Osteocyte (in vitro differentiated cells): ENCODE measurements around the gene NRCAM. TPM values are rescaled to one million over a fixed set of nuclear protein-coding genes. Genes with fewer than 3 reads are reported as not detected.
"Not testable (repeated sequence)": the region's sequence is repeated elsewhere in the genome, so short reads cannot be mapped to it uniquely, and the experiment has no call there.

Experiments
- DNase-seq: peaks from one replicate; pipeline ENCODE4 v3.0.0; 2021; ENCODE audit warnings: mixed read lengths; ENCODE audit not compliant: unreplicated experiment; ENCODE audit errors: extremely low spot score
- H3K27ac Mint-ChIP-seq: one replicate; pipeline ENCODE4 v1.8.0; 2021; ENCODE audit warnings: mild to moderate bottlenecking, mixed read lengths; ENCODE audit not compliant: unreplicated experiment
- H3K27me3 Mint-ChIP-seq: one replicate; pipeline ENCODE4 v1.8.0; 2021; ENCODE audit warnings: mixed read lengths; ENCODE audit not compliant: unreplicated experiment
- H3K36me3 Mint-ChIP-seq: one replicate; pipeline ENCODE4 v1.8.0; 2021; ENCODE audit warnings: mixed read lengths; ENCODE audit not compliant: unreplicated experiment
- H3K4me1 Mint-ChIP-seq: one replicate; pipeline ENCODE4 v1.8.0; 2021; ENCODE audit warnings: mixed read lengths; ENCODE audit not compliant: unreplicated experiment
- H3K4me3 Mint-ChIP-seq: one replicate; pipeline ENCODE4 v1.8.0; 2021; ENCODE audit warnings: mild to moderate bottlenecking, moderate library complexity, mixed read lengths; ENCODE audit not compliant: unreplicated experiment
- H3K9me3 Mint-ChIP-seq: one replicate; pipeline ENCODE4 v1.8.0; 2021; ENCODE audit warnings: mixed read lengths; ENCODE audit not compliant: unreplicated experiment
- CTCF ChIP-seq: fragments of 200-600 bp; sonication (generic); IDR thresholded peaks from 2 replicates; pipeline ENCODE4 v1.5.0; 2021; ENCODE audit warnings: antibody characterized with exemption, mild to moderate bottlenecking, moderate library complexity
- total RNA-seq: library from RNA; stranded (reverse); gene quantifications from 2 replicates; pipeline ENCODE4 v1.2.1, GENCODE V29; 2021

NRCAM gene
- total RNA-seq, 1 donor from 2014 or later, result 81.8 TPM

- H3K27ac Mint-ChIP-seq, result no peak overlapping the region
- no peak for TF ChIP-seq CTCF
- H3K27me3 Mint-ChIP-seq, result peaks cover 5% of the 10 kb centered on the region
- no peak for DNase-seq
- H3K4me3 Mint-ChIP-seq, result no peak overlapping the region
- no peaks in the 10 kb centered on the region for H3K9me3 Mint-ChIP-seq
- H3K4me1 Mint-ChIP-seq, result no peaks in the 10 kb centered on the region
- peaks cover 17% of the 10 kb centered on the region for H3K36me3 Mint-ChIP-seq
Measured at GRCh38 chr7:108468246-108468645, 12.0 kb upstream of the NRCAM start.

DNA sequence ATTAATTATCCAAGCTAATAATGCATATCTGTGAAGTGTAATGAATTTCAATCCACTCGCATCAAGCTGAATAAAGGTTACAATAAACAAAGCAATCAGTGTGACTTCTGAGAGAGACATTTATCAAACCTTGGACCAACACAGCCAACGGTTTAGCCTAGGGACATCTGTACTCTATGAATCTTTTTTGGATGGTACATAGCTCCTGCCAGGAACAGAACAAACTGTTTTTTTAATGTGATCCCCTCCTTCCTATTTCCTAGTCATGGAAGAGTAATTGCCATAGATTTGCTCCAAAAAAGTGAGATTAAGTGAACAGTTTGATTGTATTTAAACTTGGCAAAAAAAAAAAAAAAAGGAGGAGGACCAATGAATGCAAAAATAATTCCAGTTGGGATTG is 11.2 kb upstream of the NRCAM start:
- Mint-ChIP-seq H3K4me1 (no peaks in the 10 kb centered on the region), H3K27ac (no peak overlapping the region)
- no peak for TF ChIP-seq CTCF

GRCh38 chr7:108466322-108466721 is 10.1 kb upstream of the NRCAM start:
- H3K27ac Mint-ChIP-seq, H3K27me3 Mint-ChIP-seq, H3K36me3 Mint-ChIP-seq, H3K9me3 Mint-ChIP-seq, H3K4me1 Mint-ChIP-seq, DNase-seq, H3K4me3 Mint-ChIP-seq: not testable (repeated sequence)

More for the DNA sequence above, 11.2 kb upstream of the NRCAM start:
- DNase-seq, result no peak
- Mint-ChIP-seq H3K4me3 (no peak overlapping the region), H3K27me3 (peaks cover 5% of the 10 kb centered on the region), H3K9me3 (no peaks in the 10 kb centered on the region), H3K36me3 (peaks cover 10% of the 10 kb centered on the region)

DNA sequence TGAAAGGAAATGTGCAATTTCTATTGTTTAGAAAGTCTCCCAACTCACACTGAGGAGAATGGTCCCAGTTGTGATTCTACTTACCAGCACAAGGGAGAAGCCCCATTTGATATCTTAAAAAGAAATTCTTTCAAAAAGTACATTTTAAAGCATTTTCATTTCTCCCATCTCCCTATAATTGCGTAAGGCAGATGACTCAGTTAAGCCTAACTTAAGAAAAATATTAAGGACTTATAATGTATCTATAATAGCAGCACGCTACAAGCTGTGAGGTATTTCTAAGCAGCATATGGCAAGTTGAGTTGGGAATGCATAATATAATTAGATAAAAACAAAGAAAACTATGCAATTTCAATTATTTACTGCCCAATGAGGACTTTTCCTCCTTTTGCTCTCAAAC is 8.5 kb upstream of the NRCAM start:
- H3K4me3 Mint-ChIP-seq, result no peak overlapping the region
- TF ChIP-seq CTCF, result no peak
- DNase-seq, result no peak
- peaks cover 2% of the 10 kb centered on the region for H3K4me1 Mint-ChIP-seq
- H3K27me3 Mint-ChIP-seq, result peaks cover 5% of the 10 kb centered on the region
- H3K9me3 Mint-ChIP-seq, result no peaks in the 10 kb centered on the region
- H3K27ac Mint-ChIP-seq, result no peak overlapping the region
- H3K36me3 Mint-ChIP-seq, result no peaks in the 10 kb centered on the region

DNA sequence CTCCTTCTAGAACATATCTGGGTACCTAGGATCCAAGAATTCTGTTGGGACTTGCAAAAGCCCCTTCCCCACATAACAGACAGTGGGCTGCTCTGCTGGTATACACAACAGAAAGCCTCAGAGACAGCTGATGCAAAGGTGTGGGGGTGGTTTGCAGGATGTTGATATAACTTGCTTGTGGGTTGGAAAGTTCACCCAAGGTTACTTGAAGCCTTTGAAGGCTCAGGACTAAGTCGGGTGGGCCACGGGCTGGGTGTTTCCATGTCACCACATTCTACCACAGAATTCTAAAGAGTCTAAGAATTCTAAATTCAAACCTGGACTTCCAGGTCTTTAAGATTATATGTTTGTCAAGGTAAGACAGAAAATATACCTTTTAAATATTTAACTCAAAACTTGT is 7.4 kb upstream of the NRCAM start:
- no peaks in the 10 kb centered on the region for H3K9me3 Mint-ChIP-seq
- H3K4me3 Mint-ChIP-seq, result no peak overlapping the region
- DNase-seq, result no peak

More for the DNA sequence above, 7.4 kb upstream of the NRCAM start:
- no peak overlapping the region for H3K27ac Mint-ChIP-seq
- H3K36me3 Mint-ChIP-seq, result no peaks in the 10 kb centered on the region
- peaks cover 7% of the 10 kb centered on the region for H3K27me3 Mint-ChIP-seq
- no peak for TF ChIP-seq CTCF
- peaks cover 2% of the 10 kb centered on the region for H3K4me1 Mint-ChIP-seq
